ENCODE data around the gene PHGDH. TPM values are rescaled to one million over a fixed set of nuclear protein-coding genes. Genes with fewer than 3 reads are reported as not detected.

The PHGDH gene
- polyA plus RNA-seq, 2 donors = 24.3 to 68.7 TPM

DNA sequence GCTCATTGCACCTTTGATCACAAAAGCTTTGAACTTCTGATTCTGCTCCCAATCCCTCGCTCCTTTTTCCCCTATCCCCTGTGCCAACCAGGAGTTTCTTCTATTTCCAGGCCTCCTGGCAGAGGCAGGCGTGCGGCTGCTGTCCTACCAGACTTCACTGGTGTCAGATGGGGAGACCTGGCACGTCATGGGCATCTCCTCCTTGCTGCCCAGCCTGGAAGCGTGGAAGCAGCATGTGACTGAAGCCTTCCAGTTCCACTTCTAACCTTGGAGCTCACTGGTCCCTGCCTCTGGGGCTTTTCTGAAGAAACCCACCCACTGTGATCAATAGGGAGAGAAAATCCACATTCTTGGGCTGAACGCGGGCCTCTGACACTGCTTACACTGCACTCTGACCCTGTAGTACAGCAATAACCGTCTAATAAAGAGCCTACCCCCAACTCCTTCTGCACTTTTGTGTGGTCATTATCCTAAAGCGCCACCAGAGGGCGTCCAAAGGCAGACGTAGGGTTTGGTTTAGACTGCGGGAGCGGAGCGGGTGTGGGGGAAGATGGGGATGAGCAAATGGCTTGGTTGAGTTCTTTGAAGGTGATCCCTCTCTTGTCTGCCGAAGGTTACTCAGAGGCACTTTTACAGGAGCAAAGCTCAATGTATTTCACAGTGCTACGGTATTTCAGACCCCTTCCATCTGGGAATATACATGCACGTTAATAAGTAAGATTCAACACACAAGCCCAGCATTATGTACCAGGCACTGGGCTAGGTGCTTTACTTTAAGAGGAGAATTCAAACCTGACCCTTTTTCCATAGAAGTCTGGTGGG, 32.3 kb downstream of the PHGDH start:
- peaks cover 2 to 17% of the 10 kb centered on the region in 2 donors for H3K4me1 ChIP-seq (ENCODE audit: control insufficient read depth in 2 of 2, insufficient read depth in 2 of 2, low read length in 1 of 2)
- no peak overlapping the region for H3K4me3 ChIP-seq (ENCODE audit: low read depth in 1 of 2, low read length in 2 of 2)
- no peak overlapping the region for H3K27ac ChIP-seq (ENCODE audit: low read depth in 2 of 2, low read length in 1 of 2)
- WGBS, 2 donors = 28 to 31% methylated on average over 17 of the region's 17 CpGs
- H3K27me3 ChIP-seq (ENCODE audit: control insufficient read depth in 1 of 2, insufficient read depth in 2 of 2, low read length in 2 of 2) = no peaks in the 10 kb centered on the region
- H3K9me3 ChIP-seq (ENCODE audit: control insufficient read depth in 2 of 2, insufficient read depth in 1 of 2, low read depth in 1 of 2, low read length in 1 of 2) = no peaks in the 10 kb centered on the region
- peaks cover 6 to 8% of the 10 kb centered on the region in 2 donors for H3K36me3 ChIP-seq (ENCODE audit: control insufficient read depth in 2 of 2, insufficient read depth in 2 of 2, low read length in 1 of 2)

DNA sequence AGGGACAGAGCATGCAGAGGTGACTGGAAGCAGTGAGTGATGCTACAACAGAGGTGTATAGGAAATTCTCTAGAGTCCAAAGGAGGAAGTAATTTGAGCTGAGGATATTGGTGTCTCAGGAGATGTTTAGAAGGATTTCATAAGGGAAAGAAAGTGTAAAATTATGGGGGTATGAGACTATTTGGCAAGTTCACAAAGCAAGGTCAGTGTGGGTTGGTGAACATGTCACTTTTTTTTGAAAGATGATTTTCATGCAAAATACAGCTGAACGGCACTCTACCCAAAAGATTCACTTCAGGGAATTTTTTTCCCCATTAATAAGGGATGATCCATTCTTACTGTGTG, 32.8 kb downstream of the PHGDH start:
- Histone ChIP-seq H3K4me1 (ENCODE audit: control insufficient read depth in 2 of 2, insufficient read depth in 2 of 2, low read length in 1 of 2) (peaks cover 2 to 17% of the 10 kb centered on the region in 2 donors), H3K9me3 (ENCODE audit: control insufficient read depth in 2 of 2, insufficient read depth in 1 of 2, low read depth in 1 of 2, low read length in 1 of 2) (no peaks in the 10 kb centered on the region), H3K36me3 (ENCODE audit: control insufficient read depth in 2 of 2, insufficient read depth in 2 of 2, low read length in 1 of 2) (peaks cover 6 to 8% of the 10 kb centered on the region in 2 donors), H3K27ac (ENCODE audit: low read depth in 2 of 2, low read length in 1 of 2) (no peak overlapping the region), H3K27me3 (ENCODE audit: control insufficient read depth in 1 of 2, insufficient read depth in 2 of 2, low read length in 2 of 2) (no peaks in the 10 kb centered on the region), H3K4me3 (ENCODE audit: low read depth in 1 of 2, low read length in 2 of 2) (no peak overlapping the region)
- 74 to 76% methylated on average over 1 of the region's 1 CpG for WGBS, 2 donors

DNA sequence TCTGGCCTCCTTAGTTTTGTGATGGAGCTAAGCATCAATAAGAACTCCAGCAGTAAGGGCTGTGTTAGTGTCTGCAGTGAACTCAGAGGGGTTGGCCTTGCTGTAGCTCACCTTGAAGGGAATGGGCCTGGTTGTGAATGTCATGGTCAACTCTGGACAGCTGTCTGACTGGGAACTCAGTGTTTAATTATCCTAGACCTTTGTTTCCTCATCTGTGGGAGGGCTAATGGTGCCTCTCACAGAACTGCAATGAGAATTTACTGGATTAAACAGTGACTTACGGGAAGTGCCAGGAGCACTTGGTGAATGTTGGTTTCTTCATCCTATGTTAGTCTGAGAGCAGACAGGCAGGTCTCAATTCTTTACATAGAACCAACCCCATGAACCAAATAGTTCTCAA, 33.3 kb downstream of the PHGDH start:
- peaks cover 2 to 17% of the 10 kb centered on the region in 2 donors for H3K4me1 ChIP-seq (ENCODE audit: control insufficient read depth in 2 of 2, insufficient read depth in 2 of 2, low read length in 1 of 2)
- H3K27me3 ChIP-seq (ENCODE audit: control insufficient read depth in 1 of 2, insufficient read depth in 2 of 2, low read length in 2 of 2) = no peaks in the 10 kb centered on the region
- H3K9me3 ChIP-seq (ENCODE audit: control insufficient read depth in 2 of 2, insufficient read depth in 1 of 2, low read depth in 1 of 2, low read length in 1 of 2) = no peaks in the 10 kb centered on the region
- no peak overlapping the region for H3K4me3 ChIP-seq (ENCODE audit: low read depth in 1 of 2, low read length in 2 of 2)
- peaks cover 4 to 8% of the 10 kb centered on the region in 2 donors for H3K36me3 ChIP-seq (ENCODE audit: control insufficient read depth in 2 of 2, insufficient read depth in 2 of 2, low read length in 1 of 2)
- 86 to 89% methylated on average over 1 of the region's 1 CpG for whole genome bisulfite sequencing, 2 donors
- H3K27ac ChIP-seq (ENCODE audit: low read depth in 2 of 2, low read length in 1 of 2) = no peak overlapping the region

DNA sequence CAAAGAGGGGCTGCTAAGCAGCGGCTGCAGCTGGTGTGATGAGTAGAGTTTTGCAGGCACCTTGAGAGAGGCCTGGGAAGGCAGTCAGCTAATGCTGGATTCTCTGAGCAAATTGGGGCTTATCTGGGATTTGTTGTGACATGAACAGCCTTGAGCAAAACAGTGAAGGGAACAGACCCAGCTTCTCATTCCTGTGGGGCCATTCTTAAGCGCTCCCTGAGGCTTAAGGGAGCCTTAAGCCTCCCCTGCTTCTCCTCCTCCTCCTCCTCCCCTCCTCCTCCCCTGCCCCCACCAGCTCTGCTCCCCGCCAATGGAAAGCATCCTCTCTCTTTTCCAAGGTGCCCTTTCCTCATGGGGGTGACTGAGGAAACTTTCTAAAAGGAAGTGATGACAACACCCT, 35.7 kb downstream of the PHGDH start:
- Histone ChIP-seq H3K9me3 (ENCODE audit: control insufficient read depth in 2 of 2, insufficient read depth in 1 of 2, low read depth in 1 of 2, low read length in 1 of 2) (no peaks in the 10 kb centered on the region), H3K4me1 (ENCODE audit: control insufficient read depth in 2 of 2, insufficient read depth in 2 of 2, low read length in 1 of 2) (peaks cover 2 to 14% of the 10 kb centered on the region in 2 donors), H3K36me3 (ENCODE audit: control insufficient read depth in 2 of 2, insufficient read depth in 2 of 2, low read length in 1 of 2) (peaks cover 2 to 4% of the 10 kb centered on the region in 2 donors), H3K27me3 (ENCODE audit: control insufficient read depth in 1 of 2, insufficient read depth in 2 of 2, low read length in 2 of 2) (no peaks in the 10 kb centered on the region), H3K4me3 (ENCODE audit: low read depth in 1 of 2, low read length in 2 of 2) (no peak overlapping the region), H3K27ac (ENCODE audit: low read depth in 2 of 2, low read length in 1 of 2) (no peak overlapping the region)
- 26 to 48% methylated on average over 3 of the region's 3 CpGs for WGBS, 2 donors

DNA sequence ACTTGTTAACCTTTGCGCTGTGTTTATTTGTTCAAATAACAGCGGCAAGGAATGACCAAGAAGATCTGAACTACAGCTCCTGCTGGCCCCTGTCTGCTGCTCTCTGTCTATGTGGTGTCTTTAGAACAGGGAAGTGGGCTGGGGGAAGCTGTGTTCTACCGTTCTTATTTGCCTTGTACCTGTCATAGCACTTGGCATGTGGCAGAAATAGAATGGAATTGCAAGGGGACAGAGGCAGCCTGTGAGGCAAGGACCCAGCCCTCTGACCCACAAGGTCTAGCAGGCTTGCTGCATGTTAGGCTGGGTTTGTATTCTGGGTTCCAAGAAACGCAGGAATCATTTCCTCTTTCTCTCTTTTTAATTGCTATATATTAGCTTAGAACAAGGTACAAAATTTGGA, 36.3 kb downstream of the PHGDH start:
- 52 to 60% methylated on average over 4 of the region's 4 CpGs for WGBS, 2 donors
- H3K36me3 ChIP-seq (ENCODE audit: control insufficient read depth in 2 of 2, insufficient read depth in 2 of 2, low read length in 1 of 2) = peaks cover 2 to 4% of the 10 kb centered on the region in 2 donors
- no peak overlapping the region for H3K4me3 ChIP-seq (ENCODE audit: low read depth in 1 of 2, low read length in 2 of 2)
- H3K27me3 ChIP-seq (ENCODE audit: control insufficient read depth in 1 of 2, insufficient read depth in 2 of 2, low read length in 2 of 2) = no peaks in the 10 kb centered on the region
- H3K4me1 ChIP-seq (ENCODE audit: control insufficient read depth in 2 of 2, insufficient read depth in 2 of 2, low read length in 1 of 2) = peaks cover 2 to 9% of the 10 kb centered on the region in 2 donors
- no peak overlapping the region for H3K27ac ChIP-seq (ENCODE audit: low read depth in 2 of 2, low read length in 1 of 2)
- no peaks in the 10 kb centered on the region for H3K9me3 ChIP-seq (ENCODE audit: control insufficient read depth in 2 of 2, insufficient read depth in 1 of 2, low read depth in 1 of 2, low read length in 1 of 2)

DNA sequence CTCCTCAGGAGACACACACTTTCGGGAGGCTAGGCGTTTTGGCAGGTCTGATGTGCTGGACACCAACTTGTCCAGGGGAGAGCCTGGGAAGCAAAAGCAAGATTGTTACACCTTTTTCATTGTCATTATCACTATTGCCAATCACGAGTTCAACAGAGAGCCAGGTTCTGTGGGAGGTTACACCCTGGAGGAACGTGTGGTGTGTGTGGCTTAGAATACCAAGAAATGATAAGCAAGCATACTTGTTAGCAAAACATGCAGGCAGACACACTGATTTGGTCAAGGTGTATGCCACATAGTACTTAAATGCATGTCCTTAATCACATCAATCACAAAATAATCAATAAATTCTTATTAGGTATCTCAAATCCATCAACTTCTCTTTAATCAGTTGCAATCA, 40.9 kb downstream of the PHGDH start:
- H3K4me1 ChIP-seq (ENCODE audit: control insufficient read depth in 2 of 2, insufficient read depth in 2 of 2, low read length in 1 of 2) = peaks cover 0 to 2% of the 10 kb centered on the region in 2 donors

DNA sequence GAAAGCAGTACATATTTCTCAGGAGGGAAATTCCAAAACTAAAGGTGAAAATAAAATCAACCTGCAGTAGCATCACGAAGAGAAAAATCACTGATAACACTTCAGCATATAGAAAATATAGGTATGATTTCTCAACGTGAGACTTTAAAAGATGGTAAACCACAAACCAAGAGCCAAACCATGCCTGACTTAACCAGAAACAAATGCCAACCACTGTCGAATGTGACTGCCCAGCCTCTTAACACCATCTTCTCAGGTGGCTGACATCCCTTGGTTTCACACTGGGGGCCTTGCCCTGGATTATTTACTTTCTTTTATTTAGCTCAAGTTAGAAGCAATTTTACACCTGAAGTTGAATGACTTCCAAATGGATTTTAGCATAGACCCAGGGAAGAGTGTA, 46.9 kb downstream of the PHGDH start:
- Histone ChIP-seq H3K27me3 (ENCODE audit: control insufficient read depth in 1 of 2, insufficient read depth in 2 of 2, low read length in 2 of 2) (no peaks in the 10 kb centered on the region), H3K9me3 (ENCODE audit: control insufficient read depth in 2 of 2, insufficient read depth in 1 of 2, low read depth in 1 of 2, low read length in 1 of 2) (no peaks in the 10 kb centered on the region), H3K4me3 (ENCODE audit: low read depth in 1 of 2, low read length in 2 of 2) (no peak overlapping the region), H3K27ac (ENCODE audit: low read depth in 2 of 2, low read length in 1 of 2) (no peak overlapping the region), H3K36me3 (ENCODE audit: control insufficient read depth in 2 of 2, insufficient read depth in 2 of 2, low read length in 1 of 2) (no peaks in the 10 kb centered on the region), H3K4me1 (ENCODE audit: control insufficient read depth in 2 of 2, insufficient read depth in 2 of 2, low read length in 1 of 2) (no peaks in the 10 kb centered on the region)
- 55 to 62% methylated on average over 3 of the region's 3 CpGs for WGBS, 2 donors

More for the DNA sequence above, 40.9 kb downstream of the PHGDH start:
- Histone ChIP-seq H3K36me3 (ENCODE audit: control insufficient read depth in 2 of 2, insufficient read depth in 2 of 2, low read length in 1 of 2) (peaks cover 0 to 2% of the 10 kb centered on the region in 2 donors), H3K27ac (ENCODE audit: low read depth in 2 of 2, low read length in 1 of 2) (no peak overlapping the region), H3K27me3 (ENCODE audit: control insufficient read depth in 1 of 2, insufficient read depth in 2 of 2, low read length in 2 of 2) (no peaks in the 10 kb centered on the region), H3K9me3 (ENCODE audit: control insufficient read depth in 2 of 2, insufficient read depth in 1 of 2, low read depth in 1 of 2, low read length in 1 of 2) (no peaks in the 10 kb centered on the region), H3K4me3 (ENCODE audit: low read depth in 1 of 2, low read length in 2 of 2) (no peak overlapping the region)
- WGBS, 2 donors = 82 to 84% methylated on average over 4 of the region's 4 CpGs

DNA sequence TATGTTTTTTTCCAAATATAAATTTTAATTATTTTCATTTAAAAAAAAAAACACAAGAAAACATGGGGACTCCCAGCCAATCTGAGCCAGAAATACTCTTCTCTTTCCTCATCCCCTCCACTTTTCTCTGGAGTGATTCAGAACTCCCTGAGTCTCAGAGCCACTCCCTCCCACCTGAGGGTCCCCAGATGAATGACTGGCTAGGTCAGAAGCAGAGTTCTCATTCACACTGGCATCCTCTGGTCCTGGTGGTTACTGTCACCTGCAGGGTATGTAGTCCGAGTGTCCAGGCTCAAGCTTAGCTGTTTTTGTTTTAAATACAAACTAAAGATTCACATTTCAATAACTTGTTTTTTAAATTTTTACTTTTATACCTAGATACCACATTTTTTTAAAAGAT, 50.7 kb downstream of the PHGDH start:
- H3K4me1 ChIP-seq (ENCODE audit: control insufficient read depth in 2 of 2, insufficient read depth in 2 of 2, low read length in 1 of 2) = peaks cover 0 to 4% of the 10 kb centered on the region in 2 donors
- H3K27ac ChIP-seq (ENCODE audit: low read depth in 2 of 2, low read length in 1 of 2) = no peak overlapping the region
- H3K36me3 ChIP-seq (ENCODE audit: control insufficient read depth in 2 of 2, insufficient read depth in 2 of 2, low read length in 1 of 2) = no peaks in the 10 kb centered on the region
- no peaks in the 10 kb centered on the region for H3K9me3 ChIP-seq (ENCODE audit: control insufficient read depth in 2 of 2, insufficient read depth in 1 of 2, low read depth in 1 of 2, low read length in 1 of 2)
- no peaks in the 10 kb centered on the region for H3K27me3 ChIP-seq (ENCODE audit: control insufficient read depth in 1 of 2, insufficient read depth in 2 of 2, low read length in 2 of 2)
- WGBS, 2 donors = 90 to 94% methylated on average over 1 of the region's 1 CpG
- no peak overlapping the region for H3K4me3 ChIP-seq (ENCODE audit: low read depth in 1 of 2, low read length in 2 of 2)

DNA sequence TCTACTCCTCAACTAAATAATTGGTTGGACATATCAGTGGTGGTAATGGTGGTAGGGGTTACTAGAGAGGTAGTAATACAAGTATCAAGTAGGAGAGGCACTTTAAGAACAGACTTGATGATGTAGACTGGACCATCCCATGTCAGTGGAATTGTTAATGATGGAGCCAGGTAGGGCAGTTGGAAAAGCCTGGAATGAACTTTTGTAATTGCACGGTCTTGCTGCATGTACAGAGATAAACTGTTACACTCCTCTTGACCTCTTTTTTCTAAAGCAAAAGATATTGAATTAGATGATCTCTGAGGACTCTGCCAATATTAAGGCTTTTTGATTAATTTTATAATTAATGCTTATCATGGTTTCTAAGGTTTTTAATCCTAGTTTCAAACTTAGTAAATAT, 51.2 kb downstream of the PHGDH start:
- 76 to 86% methylated on average over 1 of the region's 1 CpG for whole genome bisulfite sequencing, 2 donors
- H3K27me3 ChIP-seq (ENCODE audit: control insufficient read depth in 1 of 2, insufficient read depth in 2 of 2, low read length in 2 of 2) = no peaks in the 10 kb centered on the region
- H3K9me3 ChIP-seq (ENCODE audit: control insufficient read depth in 2 of 2, insufficient read depth in 1 of 2, low read depth in 1 of 2, low read length in 1 of 2) = no peaks in the 10 kb centered on the region
- H3K4me3 ChIP-seq (ENCODE audit: low read depth in 1 of 2, low read length in 2 of 2) = no peak overlapping the region
- no peaks in the 10 kb centered on the region for H3K36me3 ChIP-seq (ENCODE audit: control insufficient read depth in 2 of 2, insufficient read depth in 2 of 2, low read length in 1 of 2)
- H3K4me1 ChIP-seq (ENCODE audit: control insufficient read depth in 2 of 2, insufficient read depth in 2 of 2, low read length in 1 of 2) = peaks cover 0 to 4% of the 10 kb centered on the region in 2 donors
- no peak overlapping the region for H3K27ac ChIP-seq (ENCODE audit: low read depth in 2 of 2, low read length in 1 of 2)

DNA sequence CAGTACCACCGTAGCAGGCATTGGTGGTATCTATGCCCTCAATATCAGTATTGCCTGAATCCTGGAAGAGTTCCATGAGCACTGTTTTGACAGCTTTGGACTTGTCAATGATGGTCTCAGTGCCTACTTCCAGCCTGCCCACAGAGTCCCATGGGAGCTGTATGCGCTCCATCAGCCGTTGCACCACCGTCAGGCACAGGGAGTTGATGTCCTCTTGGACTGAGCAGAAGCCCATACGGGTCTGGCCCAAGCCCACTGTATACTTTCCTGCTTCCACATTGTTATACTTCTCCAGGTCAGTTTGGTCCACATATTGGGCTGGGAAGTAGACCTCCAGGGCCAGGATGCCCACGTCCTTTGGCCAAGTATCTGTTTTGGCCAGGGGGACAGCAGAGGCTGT, 52.5 kb downstream of the PHGDH start:
- 87 to 88% methylated on average over 6 of the region's 6 CpGs for WGBS, 2 donors

More for the DNA sequence above, 52.5 kb downstream of the PHGDH start:
- H3K36me3 ChIP-seq (ENCODE audit: control insufficient read depth in 2 of 2, insufficient read depth in 2 of 2, low read length in 1 of 2) = no peaks in the 10 kb centered on the region
- H3K4me3 ChIP-seq (ENCODE audit: low read depth in 1 of 2, low read length in 2 of 2) = no peak overlapping the region
- no peak overlapping the region for H3K27ac ChIP-seq (ENCODE audit: low read depth in 2 of 2, low read length in 1 of 2)
- H3K4me1 ChIP-seq (ENCODE audit: control insufficient read depth in 2 of 2, insufficient read depth in 2 of 2, low read length in 1 of 2) = peaks cover 0 to 4% of the 10 kb centered on the region in 2 donors
- H3K27me3 ChIP-seq (ENCODE audit: control insufficient read depth in 1 of 2, insufficient read depth in 2 of 2, low read length in 2 of 2) = no peaks in the 10 kb centered on the region
- no peaks in the 10 kb centered on the region for H3K9me3 ChIP-seq (ENCODE audit: control insufficient read depth in 2 of 2, insufficient read depth in 1 of 2, low read depth in 1 of 2, low read length in 1 of 2)

Measured in esophagus (tissue), 2 donors.